Measurements from ENCODE around the gene TTLL5.

GRCh38 chr14:75861161-75861621 is 200.1 kb downstream of the TTLL5 start:
- TF ChIP-seq ZNF384 (IDR thresholded peaks at IDR 0.05) (no peak), BHLHE40 (IDR thresholded peaks at IDR 0.05; ENCODE audit: borderline replicate concordance) (no peak), SP1 (IDR thresholded peaks at IDR 0.05) (no peak), FOXK2 (IDR thresholded peaks at IDR 0.05) (no peak), TARDBP (IDR thresholded peaks at IDR 0.05) (no peak), ELF4 (IDR thresholded peaks at IDR 0.05) (no peak), HDGF (IDR thresholded peaks at IDR 0.05; ENCODE audit: borderline replicate concordance) (no peak), NFRKB (IDR thresholded peaks at IDR 0.05) (no peak), FOXM1 (IDR thresholded peaks at IDR 0.05; ENCODE audit: borderline replicate concordance) (no peak), FOXA1 (IDR thresholded peaks at IDR 0.05) (no peak), PKNOX1 (IDR thresholded peaks at IDR 0.05) (no peak), ARNT (IDR thresholded peaks at IDR 0.05) (no peak), SUZ12 (IDR thresholded peaks at IDR 0.05) (no peak)

Measured in HEK293T (cell line).